ENCODE data around the gene SERGEF. TPM values are rescaled to one million over a fixed set of nuclear protein-coding genes. Genes with fewer than 3 reads are reported as not detected.

SERGEF gene
- total RNA-seq, 1 experiment from 2014 or later = 47.0 TPM

DNA sequence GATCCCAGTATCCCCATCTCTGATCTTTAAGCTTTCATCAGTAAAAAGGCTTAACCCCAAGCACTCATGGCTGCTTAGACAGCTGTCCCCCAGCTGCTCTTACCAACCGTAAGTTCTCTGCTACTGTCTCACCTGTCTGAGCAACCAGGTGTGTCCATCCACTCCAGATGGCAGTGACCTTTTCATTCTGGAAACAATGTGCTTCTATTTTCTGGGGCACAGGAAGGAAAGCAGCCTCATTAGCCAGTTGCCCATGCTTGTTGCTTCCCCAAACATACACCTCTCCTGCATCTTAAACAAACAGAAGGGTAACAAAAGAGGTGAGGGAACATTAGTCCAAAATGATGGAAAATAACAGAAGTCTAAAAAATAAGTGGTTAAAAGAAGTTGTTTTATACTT is 24.4 kb downstream of the SERGEF start:
- H3K9ac ChIP-seq (ENCODE audit: low read length) = no peak overlapping the region
- peaks cover 5% of the 10 kb centered on the region for H3K4me1 ChIP-seq (ENCODE audit: low read length)
- H2AFZ ChIP-seq (ENCODE audit: low read length) = no peak overlapping the region
- no peak for DNase-seq
- H3K9me3 ChIP-seq (ENCODE audit: low read length) = no peaks in the 10 kb centered on the region
- H3K36me3 ChIP-seq (ENCODE audit: insufficient read depth, low read length) = peaks cover 59% of the 10 kb centered on the region
- H3K9me2 ChIP-seq (replicated peaks; ENCODE audit: insufficient read depth, low read length) = no peaks in the 10 kb centered on the region
- peaks cover 11% of the 10 kb centered on the region; the same call in 1 of the 2 replicates for H3K79me2 ChIP-seq (ENCODE audit: low read length)
- H4K20me1 ChIP-seq (ENCODE audit: insufficient read depth, low read depth, low read length) = no peaks in the 10 kb centered on the region
- no peak overlapping the region for H3K4me3 ChIP-seq (ENCODE audit: low read length)
- no peak overlapping the region for H3K27ac ChIP-seq (ENCODE audit: low read length)
- H3K4me2 ChIP-seq (ENCODE audit: low read depth, low read length, poor library complexity, severe bottlenecking) = no peak overlapping the region
- no peaks in the 10 kb centered on the region for H3K27me3 ChIP-seq (ENCODE audit: low read length)

DNA sequence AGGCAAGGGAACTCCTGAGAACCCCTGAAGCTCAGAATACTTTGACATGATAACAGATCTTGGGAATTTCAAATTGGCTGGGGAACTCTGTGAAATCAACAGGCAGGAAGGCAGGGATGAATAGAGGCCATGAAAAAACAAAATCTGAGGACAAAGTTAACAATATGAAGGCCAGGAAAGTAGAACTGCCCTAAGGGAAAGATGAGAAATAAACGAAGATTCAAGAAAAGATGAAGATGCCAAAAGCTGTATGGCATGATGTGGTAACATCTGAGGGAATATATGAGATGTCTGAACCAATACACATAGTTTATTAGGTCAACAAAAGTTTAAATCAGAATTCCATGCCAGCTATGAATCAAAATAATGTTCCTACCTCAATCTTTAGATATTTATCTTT is 25.0 kb downstream of the SERGEF start:
- H3K4me2 ChIP-seq (ENCODE audit: low read depth, low read length, poor library complexity, severe bottlenecking) = no peak overlapping the region
- no peak overlapping the region for H3K27ac ChIP-seq (ENCODE audit: low read length)
- H3K4me3 ChIP-seq (ENCODE audit: low read length) = no peak overlapping the region
- no peak for DNase-seq
- H4K20me1 ChIP-seq (ENCODE audit: insufficient read depth, low read depth, low read length) = no peaks in the 10 kb centered on the region
- H3K9ac ChIP-seq (ENCODE audit: low read length) = no peak overlapping the region
- H3K9me2 ChIP-seq (replicated peaks; ENCODE audit: insufficient read depth, low read length) = no peaks in the 10 kb centered on the region
- peaks cover 11% of the 10 kb centered on the region; the same call in 1 of the 2 replicates for H3K79me2 ChIP-seq (ENCODE audit: low read length)
- no peak overlapping the region for H2AFZ ChIP-seq (ENCODE audit: low read length)
- H3K4me1 ChIP-seq (ENCODE audit: low read length) = peaks cover 5% of the 10 kb centered on the region
- peaks cover 65% of the 10 kb centered on the region for H3K36me3 ChIP-seq (ENCODE audit: insufficient read depth, low read length)
- no peaks in the 10 kb centered on the region for H3K27me3 ChIP-seq (ENCODE audit: low read length)
- H3K9me3 ChIP-seq (ENCODE audit: low read length) = no peaks in the 10 kb centered on the region

DNA sequence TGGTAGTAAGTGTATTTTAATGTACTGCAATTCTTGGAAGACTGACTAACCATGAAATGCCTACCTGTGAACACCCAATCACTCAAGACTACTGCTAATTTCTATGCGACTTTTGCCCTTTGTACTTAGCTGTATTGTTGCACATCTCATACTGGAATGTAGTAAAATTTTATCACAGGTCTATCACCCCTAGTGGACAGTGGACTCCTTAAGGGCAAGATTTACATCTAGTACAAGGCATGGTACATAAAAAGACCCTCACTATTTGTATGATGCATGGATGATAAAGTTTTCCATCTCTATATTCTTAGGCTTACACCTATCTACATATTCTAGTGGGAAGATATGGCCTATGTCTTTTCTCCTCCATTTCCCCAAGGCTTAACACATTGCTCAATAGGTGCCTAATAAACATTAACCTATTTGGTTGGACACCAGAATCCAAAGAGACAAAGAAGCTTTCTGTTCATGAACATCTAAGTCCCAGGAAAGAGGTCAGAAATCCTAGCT is 26.1 kb downstream of the SERGEF start:
- Histone ChIP-seq H3K27me3 (ENCODE audit: low read length) (no peaks in the 10 kb centered on the region), H3K9ac (ENCODE audit: low read length) (no peak overlapping the region), H3K27ac (ENCODE audit: low read length) (no peak overlapping the region), H3K4me3 (ENCODE audit: low read length) (no peak overlapping the region), H4K20me1 (ENCODE audit: insufficient read depth, low read depth, low read length) (no peaks in the 10 kb centered on the region), H3K4me1 (ENCODE audit: low read length) (peaks cover 3% of the 10 kb centered on the region), H3K36me3 (ENCODE audit: insufficient read depth, low read length) (peaks cover 65% of the 10 kb centered on the region), H3K9me3 (ENCODE audit: low read length) (no peaks in the 10 kb centered on the region), H3K9me2 (replicated peaks; ENCODE audit: insufficient read depth, low read length) (no peaks in the 10 kb centered on the region), H3K4me2 (ENCODE audit: low read depth, low read length, poor library complexity, severe bottlenecking) (no peak overlapping the region), H2AFZ (ENCODE audit: low read length) (no peak overlapping the region), H3K79me2 (ENCODE audit: low read length) (peaks cover 11% of the 10 kb centered on the region; the same call in 1 of the 2 replicates)
- DNase-seq = no peak

DNA sequence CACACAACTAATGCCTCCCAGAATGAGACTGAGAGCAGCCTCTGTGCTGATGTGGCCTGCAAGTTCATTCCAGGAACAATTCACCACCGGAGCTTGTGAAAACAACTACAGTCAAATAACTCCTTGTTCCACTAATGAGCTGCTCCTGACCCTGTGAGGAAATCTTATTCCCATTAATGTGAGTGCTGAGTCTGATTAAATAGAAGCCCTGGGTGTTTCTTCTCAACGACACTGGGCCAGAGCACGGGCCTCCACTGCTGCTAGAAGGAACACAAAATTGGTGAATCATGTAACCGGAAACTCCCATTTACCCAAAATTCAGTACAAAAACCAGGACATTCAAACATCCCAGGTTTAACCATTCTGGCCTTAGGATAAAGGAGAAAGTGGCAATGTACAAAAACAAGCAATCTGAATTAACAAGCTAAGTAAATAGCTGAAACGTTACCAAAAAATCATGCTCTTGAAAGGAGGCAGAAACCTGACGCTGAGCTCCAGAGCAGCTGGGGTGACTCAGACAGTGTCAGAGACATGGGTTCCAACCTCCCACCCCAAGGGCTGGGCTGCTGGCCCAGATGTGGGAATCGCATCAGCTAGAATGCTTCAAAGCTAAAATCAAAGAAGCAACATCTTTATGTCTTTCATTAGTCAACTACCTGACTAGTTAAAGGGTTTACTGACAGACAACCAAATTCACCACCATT is 26.7 kb downstream of the SERGEF start:
- no peak overlapping the region for H3K9ac ChIP-seq (ENCODE audit: low read length)
- H2AFZ ChIP-seq (ENCODE audit: low read length) = no peak overlapping the region
- H3K36me3 ChIP-seq (ENCODE audit: insufficient read depth, low read length) = peaks cover 59% of the 10 kb centered on the region
- no peaks in the 10 kb centered on the region for H3K27me3 ChIP-seq (ENCODE audit: low read length)
- no peaks in the 10 kb centered on the region for H3K9me2 ChIP-seq (replicated peaks; ENCODE audit: insufficient read depth, low read length)
- H3K79me2 ChIP-seq (ENCODE audit: low read length) = 0 out of 2 replicates have a peak, but pooled peaks cover 6% of the 10 kb centered on the region
- H3K4me2 ChIP-seq (ENCODE audit: low read depth, low read length, poor library complexity, severe bottlenecking) = no peak overlapping the region
- no peaks in the 10 kb centered on the region for H3K4me1 ChIP-seq (ENCODE audit: low read length)
- no peak overlapping the region for H3K27ac ChIP-seq (ENCODE audit: low read length)
- H3K4me3 ChIP-seq (ENCODE audit: low read length) = no peak overlapping the region
- no peaks in the 10 kb centered on the region for H3K9me3 ChIP-seq (ENCODE audit: low read length)
- H4K20me1 ChIP-seq (ENCODE audit: insufficient read depth, low read depth, low read length) = no peaks in the 10 kb centered on the region
- DNase-seq = no peak

DNA sequence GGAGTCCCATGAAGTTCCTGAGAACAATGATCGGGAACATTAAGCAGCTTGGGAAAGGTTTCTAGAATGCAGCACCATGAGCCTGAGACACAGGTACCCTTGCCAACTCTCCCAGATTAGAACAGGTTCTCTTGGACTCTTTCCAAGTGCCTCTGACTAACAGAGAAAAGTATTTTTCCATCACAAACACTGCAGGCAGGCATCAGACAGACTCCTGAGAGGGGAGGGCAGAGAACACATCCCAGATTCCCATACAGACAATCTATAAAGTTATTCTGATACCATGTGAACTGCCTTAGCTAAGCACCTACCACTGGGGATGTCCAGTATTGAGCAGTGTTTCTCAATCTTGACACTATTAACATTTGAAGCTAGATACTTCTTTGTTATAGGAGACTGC is 27.3 kb downstream of the SERGEF start:
- H3K9me3 ChIP-seq (ENCODE audit: low read length) = no peaks in the 10 kb centered on the region
- peaks cover 59% of the 10 kb centered on the region for H3K36me3 ChIP-seq (ENCODE audit: insufficient read depth, low read length)
- H3K4me3 ChIP-seq (ENCODE audit: low read length) = no peak overlapping the region
- 0 out of 2 replicates have a peak, but pooled peaks cover 6% of the 10 kb centered on the region for H3K79me2 ChIP-seq (ENCODE audit: low read length)
- no peaks in the 10 kb centered on the region for H3K9me2 ChIP-seq (replicated peaks; ENCODE audit: insufficient read depth, low read length)
- H3K27ac ChIP-seq (ENCODE audit: low read length) = no peak overlapping the region
- H3K9ac ChIP-seq (ENCODE audit: low read length) = no peak overlapping the region
- no peaks in the 10 kb centered on the region for H3K4me1 ChIP-seq (ENCODE audit: low read length)
- no peaks in the 10 kb centered on the region for H3K27me3 ChIP-seq (ENCODE audit: low read length)
- DNase-seq = no peak
- H3K4me2 ChIP-seq (ENCODE audit: low read depth, low read length, poor library complexity, severe bottlenecking) = no peak overlapping the region
- no peak overlapping the region for H2AFZ ChIP-seq (ENCODE audit: low read length)
- H4K20me1 ChIP-seq (ENCODE audit: insufficient read depth, low read depth, low read length) = no peaks in the 10 kb centered on the region

DNA sequence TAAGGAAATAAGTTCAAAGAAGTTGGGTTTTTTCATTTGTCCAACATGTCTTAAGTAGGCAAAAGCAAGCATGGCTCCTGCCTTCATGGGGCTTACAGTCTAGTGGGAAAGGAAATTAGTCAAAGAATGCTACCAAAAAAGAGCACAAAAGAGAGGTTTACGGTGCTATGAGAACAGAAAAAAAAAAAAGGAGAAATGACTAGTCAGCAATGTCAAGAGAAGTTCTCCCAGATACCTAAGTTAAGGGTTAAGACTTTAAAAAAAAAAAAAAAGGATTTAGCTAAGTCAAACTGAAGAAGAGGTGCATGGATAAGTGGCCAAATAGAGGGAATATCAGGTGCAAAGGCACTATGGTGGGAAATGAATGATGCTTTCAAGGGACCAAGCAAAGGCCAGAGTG is 29.3 kb downstream of the SERGEF start:
- H4K20me1 ChIP-seq (ENCODE audit: insufficient read depth, low read depth, low read length) = no peaks in the 10 kb centered on the region; the same call in 1 of the 2 replicates
- H3K27me3 ChIP-seq (ENCODE audit: low read length) = no peaks in the 10 kb centered on the region
- H3K4me2 ChIP-seq (ENCODE audit: low read depth, low read length, poor library complexity, severe bottlenecking) = no peak overlapping the region
- no peak overlapping the region for H2AFZ ChIP-seq (ENCODE audit: low read length)
- H3K9me2 ChIP-seq (replicated peaks; ENCODE audit: insufficient read depth, low read length) = no peaks in the 10 kb centered on the region
- H3K4me3 ChIP-seq (ENCODE audit: low read length) = no peak overlapping the region
- no peaks in the 10 kb centered on the region for H3K9me3 ChIP-seq (ENCODE audit: low read length)
- no peaks in the 10 kb centered on the region for H3K4me1 ChIP-seq (ENCODE audit: low read length)
- H3K9ac ChIP-seq (ENCODE audit: low read length) = no peak overlapping the region
- H3K79me2 ChIP-seq (ENCODE audit: low read length) = 0 out of 2 replicates have a peak, but pooled peaks cover 3% of the 10 kb centered on the region
- H3K36me3 ChIP-seq (ENCODE audit: insufficient read depth, low read length) = peaks cover 56% of the 10 kb centered on the region
- H3K27ac ChIP-seq (ENCODE audit: low read length) = no peak overlapping the region
- DNase-seq = no peak

DNA sequence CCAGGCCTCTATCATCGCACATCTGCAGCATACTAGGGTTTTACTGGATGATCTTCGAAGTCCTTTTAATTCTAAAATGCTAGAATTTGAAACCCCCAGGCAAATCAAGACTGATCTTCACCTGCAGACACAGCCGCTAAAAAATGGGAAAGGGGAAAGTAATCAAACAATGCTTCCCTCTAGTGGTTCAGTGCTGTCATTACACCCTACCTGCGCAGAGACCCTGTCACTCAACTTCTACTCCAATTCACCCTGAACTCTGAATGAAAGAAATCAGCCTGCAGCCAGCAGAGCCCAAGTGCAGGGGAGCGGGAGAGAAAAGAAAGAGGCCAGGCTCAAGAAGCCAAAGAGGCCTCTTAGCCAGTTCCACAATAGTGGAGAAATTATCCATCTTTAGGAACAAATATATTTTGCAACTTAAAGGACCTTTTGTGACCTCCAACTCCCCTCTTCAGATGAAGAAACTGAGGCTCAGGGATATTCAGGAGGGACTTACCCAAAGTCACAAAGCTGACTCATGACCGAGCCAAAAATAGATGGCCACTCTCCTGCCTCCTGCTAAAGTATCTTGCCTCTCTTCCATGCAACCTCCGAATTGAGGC is 33.0 kb downstream of the SERGEF start:
- no peak overlapping the region for H3K4me2 ChIP-seq (ENCODE audit: low read depth, low read length, poor library complexity, severe bottlenecking)
- no peaks in the 10 kb centered on the region; the same call in 1 of the 2 replicates for H4K20me1 ChIP-seq (ENCODE audit: insufficient read depth, low read depth, low read length)
- peaks cover 27% of the 10 kb centered on the region for H3K36me3 ChIP-seq (ENCODE audit: insufficient read depth, low read length)
- H3K9ac ChIP-seq (ENCODE audit: low read length) = no peak overlapping the region
- H3K27me3 ChIP-seq (ENCODE audit: low read length) = no peaks in the 10 kb centered on the region
- no peak overlapping the region for H3K27ac ChIP-seq (ENCODE audit: low read length)
- H3K79me2 ChIP-seq (ENCODE audit: low read length) = no peaks in the 10 kb centered on the region
- H2AFZ ChIP-seq (ENCODE audit: low read length) = no peak overlapping the region
- H3K4me1 ChIP-seq (ENCODE audit: low read length) = no peaks in the 10 kb centered on the region
- peak; percentile 78 for DNase-seq
- no peaks in the 10 kb centered on the region for H3K9me2 ChIP-seq (replicated peaks; ENCODE audit: insufficient read depth, low read length)
- no peak overlapping the region for H3K4me3 ChIP-seq (ENCODE audit: low read length)
- no peaks in the 10 kb centered on the region for H3K9me3 ChIP-seq (ENCODE audit: low read length)

DNA sequence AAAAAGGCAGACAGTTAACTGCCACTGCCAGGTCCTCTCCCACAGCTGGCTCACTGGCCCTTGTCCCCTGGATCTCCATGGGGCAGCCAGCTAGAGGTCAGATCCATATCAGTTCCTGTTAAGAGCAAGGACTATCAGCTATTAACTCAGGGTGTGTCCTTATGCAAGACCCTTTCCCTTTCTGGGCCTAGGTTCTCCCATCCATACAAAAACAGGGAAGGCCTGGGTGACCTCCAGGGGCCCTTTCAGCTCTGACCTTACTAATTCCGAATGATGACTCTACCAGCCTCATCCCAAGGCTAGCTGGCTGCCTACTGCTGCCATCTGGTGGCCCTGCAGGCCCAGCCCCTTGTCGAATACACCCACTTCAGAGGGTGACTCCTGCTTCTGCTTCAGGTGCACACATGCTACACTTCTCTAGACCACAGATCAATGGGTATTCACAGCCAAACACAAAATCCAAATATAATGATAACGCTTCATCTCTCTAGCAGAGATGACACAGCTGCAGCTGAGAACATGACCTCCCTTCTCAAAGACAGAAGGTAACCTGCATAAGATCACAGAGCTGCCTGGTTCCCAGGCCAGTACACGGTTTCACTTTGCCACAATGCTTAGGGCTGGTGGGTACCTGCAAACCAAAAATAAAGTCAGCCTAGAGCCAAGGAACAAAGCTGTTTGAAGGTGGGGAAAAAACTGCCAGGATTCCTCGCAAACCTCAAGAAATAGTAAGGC is 34.1 kb downstream of the SERGEF start:
- Histone ChIP-seq H3K27ac (ENCODE audit: low read length) (no peak overlapping the region), H3K4me3 (ENCODE audit: low read length) (no peak overlapping the region), H3K79me2 (ENCODE audit: low read length) (no peaks in the 10 kb centered on the region), H3K9me3 (ENCODE audit: low read length) (no peaks in the 10 kb centered on the region), H3K4me1 (ENCODE audit: low read length) (no peaks in the 10 kb centered on the region), H4K20me1 (ENCODE audit: insufficient read depth, low read depth, low read length) (no peaks in the 10 kb centered on the region; the same call in 1 of the 2 replicates), H3K9me2 (replicated peaks; ENCODE audit: insufficient read depth, low read length) (no peaks in the 10 kb centered on the region), H3K27me3 (ENCODE audit: low read length) (no peaks in the 10 kb centered on the region), H3K4me2 (ENCODE audit: low read depth, low read length, poor library complexity, severe bottlenecking) (no peak overlapping the region), H3K9ac (ENCODE audit: low read length) (no peak overlapping the region), H3K36me3 (ENCODE audit: insufficient read depth, low read length) (peaks cover 19% of the 10 kb centered on the region), H2AFZ (ENCODE audit: low read length) (no peak overlapping the region)
- DNase-seq = peak; percentile 81

Measured in Karpas-422 (cell line).